Neural cell (in vitro differentiated cells): ENCODE data around the gene CEACAM18. TPM values are rescaled to one million over a fixed set of nuclear protein-coding genes. Genes with fewer than 3 reads are reported as not detected.

Experiments used
- H2AFZ ChIP-seq: fragments of 200-600, 300-800 bp; sonication (generic), shearing (Covaris generic); 2 replicates; pipeline ENCODE4 v1.6.0; 2014; ENCODE audit warnings: low read depth, mild to moderate bottlenecking, antibody characterized with exemption, low read length, moderate library complexity
- H3F3A ChIP-seq: fragments of 200-600 bp; shearing (Covaris generic); 2 replicates; pipeline ENCODE4 v1.6.1; 2016; ENCODE audit warnings: mild to moderate bottlenecking, moderate library complexity, mixed read lengths, antibody characterized with exemption, low read length; ENCODE audit not compliant: insufficient read depth, poor library complexity, severe bottlenecking
- H3K27ac ChIP-seq: fragments of 200-600, 300-800 bp; sonication (generic), shearing (Covaris generic); 2 replicates; pipeline ENCODE4 v1.5.1; 2014; ENCODE audit warnings: mild to moderate bottlenecking, low read length, moderate library complexity
- H3K27me3 ChIP-seq: fragments of 300-800, 200-600 bp; sonication (generic), shearing (Covaris generic); 2 replicates; pipeline ENCODE4 v1.6.0; 2014; ENCODE audit warnings: mild to moderate bottlenecking, low read depth, low read length, moderate library complexity; ENCODE audit not compliant: insufficient read depth
- H3K36me3 ChIP-seq: fragments of 300-800, 200-600 bp; sonication (generic), shearing (Covaris generic); 2 replicates; pipeline ENCODE4 v1.5.1; 2014; ENCODE audit warnings: mild to moderate bottlenecking, antibody characterized with exemption, low read length, moderate library complexity; ENCODE audit not compliant: insufficient read depth
- H3K4me2 ChIP-seq: fragments of 300-800, 200-600 bp; sonication (generic), shearing (Covaris generic); 2 replicates; pipeline ENCODE4 v1.6.0; 2014; ENCODE audit warnings: mild to moderate bottlenecking, low read length
- H3K4me3 ChIP-seq: fragments of 300-800, 200-600 bp; sonication (generic), shearing (Covaris generic); 2 replicates; pipeline ENCODE4 v1.5.1; 2014; ENCODE audit warnings: mild to moderate bottlenecking, low read length, moderate library complexity
- H3K79me2 ChIP-seq: fragments of 200-600 bp; shearing (Covaris generic); replicated peaks from 2 replicates; pipeline ENCODE4 v1.6.0; 2014; ENCODE audit warnings: mild to moderate bottlenecking, low read length, moderate library complexity; ENCODE audit not compliant: insufficient read depth
- H3K9ac ChIP-seq: fragments of 300-800, 200-600 bp; sonication (generic), shearing (Covaris generic); 2 replicates; pipeline ENCODE4 v1.6.1; 2016; ENCODE audit warnings: mild to moderate bottlenecking, low read length, mixed read lengths
- H3K9me2 ChIP-seq: fragments of 200-600 bp; shearing (Covaris generic); 2 replicates; pipeline ENCODE4 v1.6.1; 2016; ENCODE audit warnings: mild to moderate bottlenecking, low read length, mixed read lengths; ENCODE audit not compliant: insufficient read depth
- H3K9me3 ChIP-seq: fragments of 200-600, 300-800 bp; sonication (generic), shearing (Covaris generic); 2 replicates; pipeline ENCODE4 v1.6.1; 2016; ENCODE audit warnings: mild to moderate bottlenecking, mixed run types, low read length, moderate library complexity, mixed read lengths
- H4K20me1 ChIP-seq: fragments of 200-600 bp; shearing (Covaris generic); 2 replicates; pipeline ENCODE4 v1.6.1; 2016; ENCODE audit warnings: mild to moderate bottlenecking, mixed run types; ENCODE audit not compliant: insufficient read depth
- EP300 ChIP-seq: fragments of 450-650 bp; conservative IDR thresholded peaks from 2 replicates; pipeline ENCODE4 v1.6.1; 2014; ENCODE audit warnings: antibody characterized with exemption, mild to moderate bottlenecking, moderate library complexity; ENCODE audit not compliant: poor library complexity, severe bottlenecking
- EZH2 ChIP-seq: fragments of 200-600, 300-800 bp; shearing (Covaris generic), sonication (generic); IDR thresholded peaks from 2 replicates; pipeline ENCODE4 v1.6.1; 2014; ENCODE audit warnings: antibody characterized with exemption, low read length, borderline replicate concordance, mild to moderate bottlenecking; ENCODE audit not compliant: insufficient read depth, poor library complexity, severe bottlenecking
- MXI1 ChIP-seq: fragments of 450-650 bp; conservative IDR thresholded peaks from 2 replicates; pipeline ENCODE4 v1.6.1; 2014; ENCODE audit warnings: antibody characterized with exemption, mild to moderate bottlenecking; ENCODE audit not compliant: poor library complexity, severe bottlenecking
- POLR2AphosphoS5 ChIP-seq: IDR thresholded peaks from 2 replicates; pipeline ENCODE4 v1.6.1; 2012
- RAD21 ChIP-seq: fragments of 450-650 bp; conservative IDR thresholded peaks from 2 replicates; pipeline ENCODE4 v1.6.1; 2014; ENCODE audit warnings: antibody characterized with exemption, mild to moderate bottlenecking, moderate library complexity
- SMC3 ChIP-seq: fragments of 450-650 bp; conservative IDR thresholded peaks from 2 replicates; pipeline ENCODE4 v1.6.1; 2014; ENCODE audit warnings: antibody characterized with exemption, mild to moderate bottlenecking, moderate library complexity; ENCODE audit not compliant: poor library complexity
- TAF1 ChIP-seq: IDR thresholded peaks from 2 replicates; pipeline ENCODE4 v1.6.1; 2012; ENCODE audit warnings: low read depth
- polyA plus RNA-seq: library from polyadenylated mRNA; depleted of rRNA; stranded (reverse); fragments of >200 nt; gene quantifications from 2 replicates; pipeline ENCODE4 v1.2.3, GENCODE V29; 2014
- TF ChIP-seq, protein P1 (sequence below): IDR thresholded peaks from 2 replicates; pipeline ENCODE4 v1.6.1; 2012; ENCODE audit warnings: borderline replicate concordance
- TF ChIP-seq, protein P2 (sequence below): fragments of 450-650 bp; IDR thresholded peaks from 2 replicates; pipeline ENCODE4 v1.5.1; 2014; ENCODE audit warnings: antibody characterized with exemption, mild to moderate bottlenecking, moderate library complexity; ENCODE audit not compliant: poor library complexity, severe bottlenecking

Gene CEACAM18
- polyA plus RNA-seq, 1 donor from 2014 or later = not detected

DNA sequence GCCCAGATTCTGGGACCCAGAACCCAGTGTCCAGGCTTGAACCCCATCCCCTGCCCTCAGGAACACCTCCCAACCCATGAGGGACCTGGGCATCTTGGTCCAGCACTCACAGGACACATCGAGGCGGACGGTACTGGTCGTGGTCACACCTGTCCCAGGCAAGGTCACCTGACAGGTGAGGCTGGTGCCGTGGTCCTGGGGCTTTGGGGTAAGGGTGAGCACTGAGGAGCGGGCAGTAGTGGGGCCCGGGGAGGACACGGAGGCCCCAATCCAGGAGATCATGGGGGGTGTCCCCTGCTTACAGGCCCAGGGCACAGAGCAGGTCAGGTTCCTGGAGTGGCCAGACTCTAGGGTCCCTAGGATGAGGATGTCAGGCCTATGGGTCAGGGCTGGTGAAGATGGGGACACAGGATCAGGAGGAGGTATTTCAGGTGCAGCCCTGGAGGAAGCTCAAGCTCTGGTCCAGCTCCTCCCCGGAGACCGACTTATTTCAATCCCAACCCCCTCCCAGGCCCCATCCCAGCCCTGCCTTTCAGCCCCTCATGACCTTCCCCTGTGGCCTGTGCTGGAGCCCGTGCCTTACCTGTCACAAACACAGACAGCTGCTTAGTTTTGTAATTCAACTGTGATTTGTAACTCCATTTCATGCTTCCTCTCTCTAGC, 20.9 kb upstream of the CEACAM18 start:
- no peaks in the 10 kb centered on the region for H3K27me3 ChIP-seq
- H3K9me3 ChIP-seq = no peaks in the 10 kb centered on the region
- no peaks in the 10 kb centered on the region for H3F3A ChIP-seq
- TF ChIP-seq MXI1 = no peak
- no peak overlapping the region for H3K27ac ChIP-seq
- no peak overlapping the region for H2AFZ ChIP-seq
- no peaks in the 10 kb centered on the region for H3K9me2 ChIP-seq
- no peaks in the 10 kb centered on the region for H3K36me3 ChIP-seq
- no peak overlapping the region for H3K4me3 ChIP-seq
- H4K20me1 ChIP-seq = no peaks in the 10 kb centered on the region
- no peak overlapping the region for H3K9ac ChIP-seq
- H3K79me2 ChIP-seq = no peaks in the 10 kb centered on the region
- no peak overlapping the region for H3K4me2 ChIP-seq

DNA sequence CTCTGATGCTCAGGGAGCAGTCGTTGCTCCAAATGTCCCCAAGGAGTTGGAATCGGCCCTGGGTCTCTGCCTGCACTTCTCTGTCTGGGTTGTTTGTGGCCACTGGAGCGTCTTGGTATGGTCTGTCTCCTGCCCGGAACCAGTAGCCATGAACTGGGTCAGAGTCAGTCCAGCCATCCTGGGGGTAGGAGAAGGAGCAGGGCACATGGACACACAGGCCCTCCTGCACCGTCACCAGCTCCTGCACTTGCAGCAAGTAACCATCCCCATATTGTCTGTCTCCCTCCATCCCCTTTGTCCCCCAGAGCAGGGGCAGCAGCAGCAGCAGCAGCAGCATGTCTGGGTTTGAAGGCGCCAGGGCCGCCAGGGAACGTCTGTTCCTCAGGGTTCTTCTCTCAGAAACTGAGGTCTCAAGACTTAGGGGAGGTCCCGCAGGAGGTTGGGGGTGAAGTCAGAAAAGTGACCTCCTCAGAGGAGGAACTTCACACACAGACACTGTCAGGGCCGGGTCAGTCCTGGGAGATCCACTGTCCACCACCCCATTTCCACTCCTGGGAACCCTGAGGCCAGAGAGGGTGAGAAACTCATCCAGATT, 20.2 kb upstream of the CEACAM18 start, which contains the start of gene SIGLEC8:
Gene SIGLEC8 (minus strand): TSS at position 404 of the 595 bp plus-strand sequence. CDS start 67 bp downstream, at position 337.
- no peaks in the 10 kb centered on the region for H3K9me2 ChIP-seq
- no peak within 1 kb of the TSS for H3K4me2 ChIP-seq
- no peak within 1 kb of the TSS for H3K9ac ChIP-seq
- no peak for TF ChIP-seq EP300
- TF ChIP-seq, protein P1, sequence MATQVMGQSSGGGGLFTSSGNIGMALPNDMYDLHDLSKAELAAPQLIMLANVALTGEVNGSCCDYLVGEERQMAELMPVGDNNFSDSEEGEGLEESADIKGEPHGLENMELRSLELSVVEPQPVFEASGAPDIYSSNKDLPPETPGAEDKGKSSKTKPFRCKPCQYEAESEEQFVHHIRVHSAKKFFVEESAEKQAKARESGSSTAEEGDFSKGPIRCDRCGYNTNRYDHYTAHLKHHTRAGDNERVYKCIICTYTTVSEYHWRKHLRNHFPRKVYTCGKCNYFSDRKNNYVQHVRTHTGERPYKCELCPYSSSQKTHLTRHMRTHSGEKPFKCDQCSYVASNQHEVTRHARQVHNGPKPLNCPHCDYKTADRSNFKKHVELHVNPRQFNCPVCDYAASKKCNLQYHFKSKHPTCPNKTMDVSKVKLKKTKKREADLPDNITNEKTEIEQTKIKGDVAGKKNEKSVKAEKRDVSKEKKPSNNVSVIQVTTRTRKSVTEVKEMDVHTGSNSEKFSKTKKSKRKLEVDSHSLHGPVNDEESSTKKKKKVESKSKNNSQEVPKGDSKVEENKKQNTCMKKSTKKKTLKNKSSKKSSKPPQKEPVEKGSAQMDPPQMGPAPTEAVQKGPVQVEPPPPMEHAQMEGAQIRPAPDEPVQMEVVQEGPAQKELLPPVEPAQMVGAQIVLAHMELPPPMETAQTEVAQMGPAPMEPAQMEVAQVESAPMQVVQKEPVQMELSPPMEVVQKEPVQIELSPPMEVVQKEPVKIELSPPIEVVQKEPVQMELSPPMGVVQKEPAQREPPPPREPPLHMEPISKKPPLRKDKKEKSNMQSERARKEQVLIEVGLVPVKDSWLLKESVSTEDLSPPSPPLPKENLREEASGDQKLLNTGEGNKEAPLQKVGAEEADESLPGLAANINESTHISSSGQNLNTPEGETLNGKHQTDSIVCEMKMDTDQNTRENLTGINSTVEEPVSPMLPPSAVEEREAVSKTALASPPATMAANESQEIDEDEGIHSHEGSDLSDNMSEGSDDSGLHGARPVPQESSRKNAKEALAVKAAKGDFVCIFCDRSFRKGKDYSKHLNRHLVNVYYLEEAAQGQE = no peak
- H3K27me3 ChIP-seq = no peaks in the 10 kb centered on the region
- no peak within 1 kb of the TSS for H2AFZ ChIP-seq
- H3K4me3 ChIP-seq = no peak within 1 kb of the TSS
- no peaks in the 10 kb centered on the region for H3K9me3 ChIP-seq
- no peak within 1 kb of the TSS for H3K27ac ChIP-seq
- H4K20me1 ChIP-seq = no peaks in the 10 kb centered on the region
- H3K79me2 ChIP-seq = no peaks in the 10 kb centered on the region
- H3K36me3 ChIP-seq = no peaks in the 10 kb centered on the region
- H3F3A ChIP-seq = no peaks in the 10 kb centered on the region

DNA sequence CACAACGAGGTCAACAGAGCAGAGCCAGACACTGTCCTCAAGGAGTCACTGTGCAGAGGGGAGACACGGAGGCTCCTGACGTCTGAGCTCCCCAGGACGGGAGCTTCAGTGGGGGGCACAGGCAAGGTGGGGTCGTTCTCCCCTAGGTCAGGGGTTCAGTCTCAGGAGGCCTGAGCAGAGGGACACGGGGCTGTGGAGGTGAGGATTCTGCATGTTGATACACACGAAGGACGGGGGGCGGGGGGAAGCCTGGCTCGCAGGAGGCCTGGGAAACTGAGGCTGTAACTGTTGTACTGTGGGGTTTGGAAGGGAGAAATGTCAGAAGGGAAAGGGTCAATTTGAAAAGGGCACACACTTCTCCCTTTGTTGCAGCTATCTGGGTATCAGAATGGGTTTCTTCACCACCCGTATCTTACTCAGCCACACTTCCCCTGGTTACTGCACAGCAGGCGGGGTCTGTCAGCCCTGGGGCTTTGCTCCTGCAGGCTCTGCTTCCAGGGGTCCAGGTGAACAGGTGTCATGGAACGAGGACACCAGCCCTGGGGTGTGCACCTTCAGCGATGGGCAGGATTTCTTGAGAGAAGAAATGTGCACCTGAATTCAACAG, 19.3 kb upstream of the CEACAM18 start:
- no peaks in the 10 kb centered on the region for H3K9me2 ChIP-seq
- H3K4me3 ChIP-seq = no peak overlapping the region
- no peak overlapping the region for H2AFZ ChIP-seq
- TF ChIP-seq RAD21 (no peak), MXI1 (no peak), TAF1 (no peak), POLR2AphosphoS5 (no peak), EP300 (no peak), SMC3 (no peak), EZH2 (no peak)
- TF ChIP-seq, protein P1 = no peak
- TF ChIP-seq, protein P2, sequence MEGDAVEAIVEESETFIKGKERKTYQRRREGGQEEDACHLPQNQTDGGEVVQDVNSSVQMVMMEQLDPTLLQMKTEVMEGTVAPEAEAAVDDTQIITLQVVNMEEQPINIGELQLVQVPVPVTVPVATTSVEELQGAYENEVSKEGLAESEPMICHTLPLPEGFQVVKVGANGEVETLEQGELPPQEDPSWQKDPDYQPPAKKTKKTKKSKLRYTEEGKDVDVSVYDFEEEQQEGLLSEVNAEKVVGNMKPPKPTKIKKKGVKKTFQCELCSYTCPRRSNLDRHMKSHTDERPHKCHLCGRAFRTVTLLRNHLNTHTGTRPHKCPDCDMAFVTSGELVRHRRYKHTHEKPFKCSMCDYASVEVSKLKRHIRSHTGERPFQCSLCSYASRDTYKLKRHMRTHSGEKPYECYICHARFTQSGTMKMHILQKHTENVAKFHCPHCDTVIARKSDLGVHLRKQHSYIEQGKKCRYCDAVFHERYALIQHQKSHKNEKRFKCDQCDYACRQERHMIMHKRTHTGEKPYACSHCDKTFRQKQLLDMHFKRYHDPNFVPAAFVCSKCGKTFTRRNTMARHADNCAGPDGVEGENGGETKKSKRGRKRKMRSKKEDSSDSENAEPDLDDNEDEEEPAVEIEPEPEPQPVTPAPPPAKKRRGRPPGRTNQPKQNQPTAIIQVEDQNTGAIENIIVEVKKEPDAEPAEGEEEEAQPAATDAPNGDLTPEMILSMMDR = no peak
- no peaks in the 10 kb centered on the region for H3F3A ChIP-seq
- H3K9ac ChIP-seq = no peak overlapping the region
- no peak overlapping the region for H3K4me2 ChIP-seq
- H4K20me1 ChIP-seq = no peaks in the 10 kb centered on the region
- no peaks in the 10 kb centered on the region for H3K79me2 ChIP-seq
- H3K9me3 ChIP-seq = no peaks in the 10 kb centered on the region
- no peaks in the 10 kb centered on the region for H3K27me3 ChIP-seq
- H3K27ac ChIP-seq = no peak overlapping the region
- no peaks in the 10 kb centered on the region for H3K36me3 ChIP-seq
